ENCODE measurements around the gene ME2.

The ME2 gene

DNA sequence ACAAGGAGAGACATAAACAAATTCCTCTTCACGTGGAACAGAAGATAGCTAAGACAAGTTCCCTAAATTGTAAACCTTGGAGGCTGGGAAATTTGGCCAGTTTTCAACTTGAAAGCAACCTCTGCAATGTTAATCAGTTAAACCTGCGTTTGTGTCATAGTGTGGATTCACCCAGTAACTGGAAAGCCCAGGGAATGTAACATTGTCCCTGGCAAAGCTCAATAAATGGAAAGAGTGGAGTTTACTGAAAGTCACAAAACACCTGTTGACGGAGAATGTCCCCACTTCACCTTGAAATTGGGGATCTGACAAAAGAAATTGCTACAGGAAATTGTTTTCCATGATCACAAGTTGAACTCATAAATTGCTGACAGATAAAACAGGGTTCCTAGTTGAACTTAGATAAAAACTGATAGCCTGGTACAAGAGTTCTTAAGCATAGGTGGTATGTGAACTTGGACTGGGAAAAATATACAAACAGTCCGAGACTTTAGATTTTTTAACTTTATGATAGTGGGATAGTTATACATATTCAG, 15.0 kb upstream of the ME2 start:
- Histone ChIP-seq H3K9me3 (no peaks in the 10 kb centered on the region), H3K27ac (peak overlapping the region; percentile 24), H3K36me3 (no peaks in the 10 kb centered on the region), H3K4me3 (ENCODE audit: low read depth in 1 of 2, low read length in 1 of 2) (no peak overlapping the region), H3K27me3 (no peaks in the 10 kb centered on the region), H3K4me1 (ENCODE audit: control insufficient read depth in 1 of 2, insufficient read depth in 1 of 2, low read depth in 1 of 2, low read length in 1 of 2) (peaks cover 46 to 52% of the 10 kb centered on the region in 2 experiments)
- TF ChIP-seq, protein P1, sequence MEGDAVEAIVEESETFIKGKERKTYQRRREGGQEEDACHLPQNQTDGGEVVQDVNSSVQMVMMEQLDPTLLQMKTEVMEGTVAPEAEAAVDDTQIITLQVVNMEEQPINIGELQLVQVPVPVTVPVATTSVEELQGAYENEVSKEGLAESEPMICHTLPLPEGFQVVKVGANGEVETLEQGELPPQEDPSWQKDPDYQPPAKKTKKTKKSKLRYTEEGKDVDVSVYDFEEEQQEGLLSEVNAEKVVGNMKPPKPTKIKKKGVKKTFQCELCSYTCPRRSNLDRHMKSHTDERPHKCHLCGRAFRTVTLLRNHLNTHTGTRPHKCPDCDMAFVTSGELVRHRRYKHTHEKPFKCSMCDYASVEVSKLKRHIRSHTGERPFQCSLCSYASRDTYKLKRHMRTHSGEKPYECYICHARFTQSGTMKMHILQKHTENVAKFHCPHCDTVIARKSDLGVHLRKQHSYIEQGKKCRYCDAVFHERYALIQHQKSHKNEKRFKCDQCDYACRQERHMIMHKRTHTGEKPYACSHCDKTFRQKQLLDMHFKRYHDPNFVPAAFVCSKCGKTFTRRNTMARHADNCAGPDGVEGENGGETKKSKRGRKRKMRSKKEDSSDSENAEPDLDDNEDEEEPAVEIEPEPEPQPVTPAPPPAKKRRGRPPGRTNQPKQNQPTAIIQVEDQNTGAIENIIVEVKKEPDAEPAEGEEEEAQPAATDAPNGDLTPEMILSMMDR (IDR thresholded peaks at IDR 0.05): no peak

DNA sequence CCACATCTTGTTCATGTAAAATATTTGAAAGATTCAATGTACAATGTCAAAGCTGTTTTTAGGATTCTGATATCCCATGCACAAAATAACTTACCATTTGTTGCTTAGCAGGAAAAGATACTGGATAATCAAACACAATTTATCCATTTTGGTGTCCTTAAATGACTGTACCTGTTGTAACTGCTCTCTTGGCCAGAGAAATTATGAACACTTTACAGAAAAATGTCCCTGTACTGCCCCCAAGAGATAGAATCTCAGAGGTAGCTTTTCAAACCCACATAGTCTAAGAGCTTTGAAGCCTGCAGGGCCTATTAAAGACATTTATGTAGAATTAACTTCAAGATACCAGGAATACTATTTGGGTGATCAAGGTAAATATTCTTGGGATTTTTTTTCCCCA, 12.2 kb upstream of the ME2 start:
- TF ChIP-seq, protein P1 (IDR thresholded peaks at IDR 0.05): no peak
- no peaks in the 10 kb centered on the region for H3K27me3 ChIP-seq
- no peaks in the 10 kb centered on the region for H3K36me3 ChIP-seq
- H3K27ac ChIP-seq: peak overlapping the region; percentile 47
- H3K4me3 ChIP-seq (ENCODE audit: low read depth in 1 of 2, low read length in 1 of 2): no peak overlapping the region
- H3K9me3 ChIP-seq: no peaks in the 10 kb centered on the region
- H3K4me1 ChIP-seq (ENCODE audit: control insufficient read depth in 1 of 2, insufficient read depth in 1 of 2, low read depth in 1 of 2, low read length in 1 of 2): peaks cover 37 to 39% of the 10 kb centered on the region in 2 experiments

DNA sequence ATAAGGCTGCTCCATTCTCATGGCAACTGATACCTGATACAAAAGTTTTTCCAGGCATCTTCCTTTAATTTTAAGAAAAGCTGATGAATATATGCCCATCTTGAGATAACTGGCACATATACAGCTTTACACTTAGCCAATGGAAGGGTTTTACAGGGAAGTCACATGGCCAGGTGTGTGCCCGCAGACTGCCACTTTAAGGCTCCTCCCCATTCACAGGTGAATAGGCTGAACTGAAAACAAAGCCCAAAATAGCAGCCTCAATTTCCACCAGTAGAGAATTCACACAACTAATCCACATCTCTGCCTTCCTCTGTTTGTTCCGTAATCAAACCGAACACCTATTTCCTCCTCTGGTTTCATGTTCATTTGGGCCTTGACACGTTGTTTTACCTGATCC, 9.8 kb upstream of the ME2 start:
- TF ChIP-seq, protein P1 (IDR thresholded peaks at IDR 0.05): no peak
- Histone ChIP-seq H3K4me3 (ENCODE audit: low read depth in 1 of 2, low read length in 1 of 2) (no peak overlapping the region), H3K36me3 (no peaks in the 10 kb centered on the region), H3K9me3 (no peaks in the 10 kb centered on the region), H3K27me3 (no peaks in the 10 kb centered on the region), H3K27ac (no peak overlapping the region), H3K4me1 (ENCODE audit: control insufficient read depth in 1 of 2, insufficient read depth in 1 of 2, low read depth in 1 of 2, low read length in 1 of 2) (peaks cover 16 to 19% of the 10 kb centered on the region in 2 experiments)

DNA sequence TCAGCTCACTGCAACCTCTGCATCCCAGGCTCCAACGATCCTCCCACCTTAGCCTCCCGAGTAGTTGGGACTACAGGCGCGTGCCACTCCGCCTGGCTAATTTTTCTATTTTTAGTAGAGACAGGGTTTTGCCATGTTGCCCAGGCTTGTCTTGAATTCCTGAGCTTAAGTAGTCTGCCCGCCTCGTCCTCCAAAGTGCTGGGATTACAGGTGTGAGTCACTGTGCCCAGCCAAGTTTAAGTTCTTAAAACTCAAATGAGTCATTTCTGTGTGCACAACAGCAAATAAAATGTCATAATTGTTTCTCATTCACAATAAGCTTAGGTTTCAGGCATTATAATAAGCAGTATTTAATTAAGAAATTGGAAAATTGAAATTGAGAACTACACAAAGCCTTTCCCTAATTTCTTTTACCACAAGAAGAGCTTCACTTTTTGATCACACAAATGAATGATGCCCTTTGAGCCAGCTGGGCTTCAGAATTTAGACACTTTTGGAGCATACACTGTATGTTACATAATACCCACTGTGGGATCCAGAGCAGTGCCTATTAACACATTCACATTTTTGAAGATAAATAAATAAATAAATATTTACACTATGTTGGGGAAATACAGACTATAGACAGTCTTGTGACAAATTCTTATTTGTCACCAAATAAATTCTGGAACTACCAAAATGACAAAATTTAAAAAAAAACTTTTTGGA, 8.6 kb upstream of the ME2 start:
- no peaks in the 10 kb centered on the region for H3K27me3 ChIP-seq
- H3K9me3 ChIP-seq: no peaks in the 10 kb centered on the region
- TF ChIP-seq, protein P1 (IDR thresholded peaks at IDR 0.05): no peak
- H3K27ac ChIP-seq: no peak overlapping the region
- peaks cover 15 to 19% of the 10 kb centered on the region in 2 experiments for H3K4me1 ChIP-seq (ENCODE audit: control insufficient read depth in 1 of 2, insufficient read depth in 1 of 2, low read depth in 1 of 2, low read length in 1 of 2)
- no peak overlapping the region for H3K4me3 ChIP-seq (ENCODE audit: low read depth in 1 of 2, low read length in 1 of 2)
- H3K36me3 ChIP-seq: no peaks in the 10 kb centered on the region

DNA sequence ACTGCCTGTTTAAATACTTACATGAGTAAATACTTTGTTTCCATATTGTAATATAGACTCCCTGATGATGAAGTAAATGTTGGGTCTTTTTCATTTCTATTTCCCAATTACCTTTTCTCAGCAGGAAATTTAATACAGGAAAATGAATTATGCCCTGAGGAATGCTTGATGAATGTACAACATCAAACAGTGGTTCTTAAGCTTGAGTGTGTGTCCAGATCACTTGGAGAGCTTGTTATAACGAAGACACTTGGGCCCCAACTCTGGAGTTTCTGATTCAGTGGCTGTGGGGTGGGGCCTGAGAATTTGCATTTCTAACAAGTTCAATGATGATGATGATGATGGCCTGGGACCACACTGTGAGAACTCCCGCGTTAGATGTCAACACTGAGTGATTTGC, 7.1 kb upstream of the ME2 start:
- Histone ChIP-seq H3K27me3 (no peaks in the 10 kb centered on the region), H3K4me1 (ENCODE audit: control insufficient read depth in 1 of 2, insufficient read depth in 1 of 2, low read depth in 1 of 2, low read length in 1 of 2) (peaks cover 14 to 20% of the 10 kb centered on the region in 2 experiments), H3K9me3 (no peaks in the 10 kb centered on the region), H3K27ac (no peak overlapping the region), H3K36me3 (no peaks in the 10 kb centered on the region), H3K4me3 (ENCODE audit: low read depth in 1 of 2, low read length in 1 of 2) (no peak overlapping the region)
- TF ChIP-seq, protein P1 (IDR thresholded peaks at IDR 0.05): no peak

Data from neutrophil (primary cell).